ENCODE results near the gene CELF3.

CELF3 gene

GRCh38 chr1:151720974-151721787 lies 4.6 kb upstream of the CELF3 start, which contains the start of gene RIIAD1:
Gene RIIAD1, plus strand, starts transcription at chr1:151721522. Its CDS starts 15 bp downstream, at chr1:151721537.
- peak; percentile 54 for DNase-seq (ENCODE audit: low read depth, low spot score)

- peak; percentile 24 for DNase-seq (ENCODE audit: low read depth, low spot score)
Observed at GRCh38 chr1:151720554-151720953, 4.0 kb upstream of the CELF3 start.

GRCh38 chr1:151720125-151720524 lies 3.5 kb upstream of the CELF3 start:
- DNase-seq (ENCODE audit: low read depth, low spot score): no peak

GRCh38 chr1:151718666-151719065 lies 2.1 kb upstream of the CELF3 start:
- DNase-seq (ENCODE audit: low read depth, low spot score): no peak

- no peak for DNase-seq (ENCODE audit: low read depth, low spot score)
Observed at GRCh38 chr1:151718011-151718431, 1.4 kb upstream of the CELF3 start.

GRCh38 chr1:151716405-151716762 lies 219 bp downstream of the CELF3 start:
- DNase-seq (ENCODE audit: low read depth, low spot score): no peak

GRCh38 chr1:151715726-151716404 lies 738 bp downstream of the CELF3 start:
- DNase-seq (ENCODE audit: low read depth, low spot score): no peak

- no peak for DNase-seq (ENCODE audit: low read depth, low spot score)
Observed at GRCh38 chr1:151714820-151715725, 1.5 kb downstream of the CELF3 start.

- no peak for DNase-seq (ENCODE audit: low read depth, low spot score)
Observed at GRCh38 chr1:151713874-151714273, 2.7 kb downstream of the CELF3 start.

- no peak for DNase-seq (ENCODE audit: low read depth, low spot score)
Observed at GRCh38 chr1:151713044-151713443, 3.6 kb downstream of the CELF3 start.

GRCh38 chr1:151711951-151712350 lies 4.7 kb downstream of the CELF3 start:
- no peak for DNase-seq (ENCODE audit: low read depth, low spot score)

GRCh38 chr1:151711044-151711800 lies 5.4 kb downstream of the CELF3 start:
- DNase-seq (ENCODE audit: low read depth, low spot score): no peak

GRCh38 chr1:151710187-151710840 lies 6.3 kb downstream of the CELF3 start:
- peak; percentile 81 for DNase-seq (ENCODE audit: low read depth, low spot score)

- no peak for DNase-seq (ENCODE audit: low read depth, low spot score)
Observed at GRCh38 chr1:151708891-151709290, 7.7 kb downstream of the CELF3 start.

GRCh38 chr1:151707541-151708065 lies 9.0 kb downstream of the CELF3 start:
- no peak for DNase-seq (ENCODE audit: low read depth, low spot score)

- DNase-seq (ENCODE audit: low read depth, low spot score): no peak
Observed at GRCh38 chr1:151706464-151707415, 9.9 kb downstream of the CELF3 start.

- no peak for DNase-seq (ENCODE audit: low read depth, low spot score)
Observed at GRCh38 chr1:151705753-151706463, 10.7 kb downstream of the CELF3 start.

- no peak for DNase-seq (ENCODE audit: low read depth, low spot score)
Observed at GRCh38 chr1:151705146-151705545, 11.5 kb downstream of the CELF3 start.

- DNase-seq (ENCODE audit: low read depth, low spot score): no peak
Observed at GRCh38 chr1:151704246-151704645, 12.4 kb downstream of the CELF3 start.

Measured in astrocyte of the hippocampus (primary cell).